NCI-H1436 treated with DMSO at 0.1 percent for 48 hours (cell line): Measurements from ENCODE around the gene TAF11L6.
"Not testable (repeated sequence)": the region's sequence is repeated elsewhere in the genome, so short reads cannot be mapped to it uniquely, and the experiment has no call there.

Experiments
- DNase-seq: peaks from one replicate; lab custom pipeline; 2025; lab: John Stamatoyannopoulos, UW

TAF11L6 gene

DNA sequence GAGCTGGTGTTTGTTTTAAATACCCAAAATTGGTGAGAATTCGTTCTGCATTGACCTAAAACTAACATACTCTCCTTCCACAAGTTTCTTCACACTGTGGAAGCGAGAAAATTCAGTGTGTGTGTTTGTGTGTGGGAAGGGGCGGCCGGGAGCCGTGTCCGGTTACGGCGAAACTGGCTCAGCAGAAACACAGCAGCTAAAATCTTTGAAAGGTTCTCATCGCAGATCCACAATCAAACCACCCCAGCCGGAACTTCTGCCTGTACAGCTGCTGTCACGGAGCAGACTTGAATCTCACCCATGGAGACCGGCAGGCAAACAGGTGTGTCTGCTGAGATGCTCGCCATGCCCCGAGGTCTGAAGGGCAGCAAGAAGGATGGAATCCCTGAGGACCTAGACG lies at the start of gene TAF11L6:
Gene TAF11L6 (plus strand): TSS at position 301 of the 400 bp plus-strand sequence.
- not testable (repeated sequence) for DNase-seq

DNA sequence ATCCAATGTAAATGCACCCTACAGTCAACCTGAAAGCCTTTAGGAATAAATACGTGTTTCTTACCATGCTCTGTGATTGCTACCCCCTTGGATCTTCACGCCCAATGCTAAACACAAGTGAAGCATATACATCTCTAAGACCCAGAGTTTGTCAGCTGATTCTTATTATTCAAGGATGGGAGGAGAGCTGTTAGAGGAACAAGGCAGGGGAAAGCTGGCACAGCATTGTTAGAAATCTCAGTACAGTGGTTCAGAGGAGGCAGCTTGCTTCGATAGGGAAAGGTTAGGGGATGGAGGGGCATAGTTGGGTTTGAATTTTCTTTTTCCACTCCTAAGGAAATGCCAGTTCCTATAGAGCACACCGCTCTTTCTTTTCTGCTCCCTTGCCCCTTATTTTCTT lies 47.1 kb upstream of the TAF11L6 start:
- DNase-seq = no peak

DNA sequence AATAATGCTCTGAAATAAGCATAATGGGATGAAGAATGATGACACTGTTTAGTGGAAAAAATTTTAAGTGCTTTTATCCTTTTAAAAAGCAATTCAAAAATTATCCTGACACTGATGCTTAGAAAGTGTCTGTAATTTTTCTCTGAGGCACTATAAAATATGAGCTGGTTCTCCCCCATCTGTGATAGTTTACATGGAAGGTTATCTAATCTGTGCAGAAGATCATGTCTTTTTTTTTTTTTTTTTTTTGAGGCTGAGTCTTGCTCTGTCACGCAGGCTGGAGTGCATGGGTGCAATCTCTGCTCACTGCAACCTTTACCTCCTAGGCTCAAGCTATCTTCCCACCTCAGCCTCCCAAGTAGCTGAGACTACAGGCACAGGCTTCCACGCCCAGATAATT lies 45.7 kb upstream of the TAF11L6 start:
- DNase-seq = no peak

DNA sequence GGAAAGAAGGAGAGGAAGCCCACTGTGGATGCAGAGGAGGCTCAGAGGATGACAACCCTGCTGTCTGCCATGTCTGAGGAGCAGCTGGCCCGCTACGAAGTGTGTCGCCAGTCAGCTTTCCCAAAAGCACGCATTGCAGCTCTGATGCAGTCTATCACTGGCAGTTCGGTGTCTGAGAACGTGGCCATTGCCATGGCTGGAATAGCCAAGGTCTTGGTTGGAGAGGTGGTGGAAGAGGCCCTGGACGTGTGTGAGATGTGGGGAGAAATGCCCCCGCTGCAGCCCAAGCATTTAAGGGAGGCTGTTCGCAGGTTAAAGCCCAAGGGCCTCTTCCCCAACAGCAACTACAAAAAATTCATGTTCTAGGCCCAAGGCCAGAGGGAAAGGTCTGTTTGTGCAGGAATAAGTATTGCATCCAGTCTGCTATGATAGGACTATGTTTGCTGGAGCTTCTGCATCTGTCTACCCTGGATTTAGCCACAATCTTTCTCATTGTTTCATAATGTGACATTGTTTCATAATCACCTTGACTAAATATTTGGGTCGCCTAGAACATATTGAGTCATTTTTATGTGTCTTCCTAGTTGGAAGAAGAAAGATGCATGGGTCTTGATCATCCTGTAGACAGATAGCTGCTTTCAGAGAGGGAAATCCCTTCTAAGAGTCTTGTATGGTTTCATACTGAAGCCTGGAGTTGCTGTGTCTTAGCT lies 41.9 kb upstream of the TAF11L6 start:
- not testable (repeated sequence) for DNase-seq

DNA sequence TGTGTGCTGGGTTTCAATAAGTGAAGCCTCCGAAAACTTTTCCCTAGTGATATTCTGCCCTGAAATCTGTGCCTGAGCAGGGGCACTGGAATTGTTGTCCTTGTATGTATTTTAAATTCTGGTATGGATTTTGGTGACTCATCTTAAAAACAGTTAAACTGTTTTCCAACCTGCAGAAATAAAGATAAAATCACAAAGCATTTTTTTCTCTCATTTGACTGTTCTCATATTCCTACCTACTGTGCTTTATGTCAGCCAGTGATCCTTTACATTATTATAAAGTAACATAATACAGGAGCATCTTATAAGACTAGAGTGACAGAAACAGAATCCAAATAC lies 41.3 kb upstream of the TAF11L6 start:
- no peak for DNase-seq

DNA sequence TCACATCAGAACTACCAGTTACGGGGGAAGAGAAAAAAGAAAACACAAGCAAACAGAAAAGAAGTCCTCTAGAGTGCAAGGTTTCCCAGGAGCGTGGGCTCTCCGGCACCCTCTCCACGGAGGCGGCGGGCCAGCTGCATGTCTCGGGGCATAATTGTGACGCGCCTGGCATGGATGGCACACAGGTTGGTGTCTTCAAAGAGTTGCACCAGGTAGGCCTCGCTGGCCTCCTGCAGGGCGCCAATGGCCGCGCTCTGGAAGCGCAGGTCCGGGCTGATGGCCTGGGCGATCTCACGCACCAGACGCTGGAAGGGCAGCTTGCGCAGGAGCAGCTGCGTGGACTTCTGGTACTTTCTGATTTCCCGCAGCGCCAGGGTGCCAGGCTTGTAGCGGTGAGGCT lies 37.2 kb upstream of the TAF11L6 start:
- not testable (repeated sequence) for DNase-seq

DNA sequence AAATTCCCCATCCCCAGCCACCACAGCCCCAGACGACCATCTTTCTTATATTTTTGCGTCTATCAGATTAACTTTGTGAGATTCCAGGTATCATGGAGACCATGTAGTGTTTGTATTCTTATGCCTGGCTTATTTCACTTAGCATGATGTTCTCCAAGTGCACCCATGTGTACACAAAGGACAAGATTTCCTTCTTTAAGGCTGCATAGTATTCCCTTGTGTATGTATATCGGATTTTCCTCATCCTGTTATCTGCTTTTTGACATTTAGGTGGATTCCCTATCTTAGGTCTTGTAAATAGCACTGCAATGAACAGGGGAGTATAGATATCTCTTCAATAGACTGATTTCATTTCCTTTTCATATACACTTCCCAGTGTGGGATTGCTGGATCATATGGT lies 35.7 kb upstream of the TAF11L6 start:
- no peak for DNase-seq

DNA sequence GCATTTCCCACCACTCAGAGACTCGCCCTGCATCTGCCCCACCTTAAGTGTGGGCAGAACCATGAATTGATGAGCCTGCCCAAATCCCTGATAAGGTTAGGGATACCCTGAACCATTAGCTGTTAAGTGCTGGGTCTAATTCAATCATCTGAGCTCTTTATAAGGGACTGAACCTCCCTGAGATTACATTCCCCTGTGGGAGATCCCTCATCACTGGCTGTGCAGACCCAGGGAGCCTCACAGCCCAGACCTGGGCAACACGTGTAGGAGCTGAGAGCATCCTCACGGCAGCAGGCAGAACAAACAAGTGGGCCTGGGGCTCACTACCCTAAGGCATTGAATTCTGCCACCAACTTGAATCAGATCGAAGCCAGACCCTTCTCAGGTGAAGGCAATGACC lies 31.0 kb upstream of the TAF11L6 start:
- DNase-seq = no peak

DNA sequence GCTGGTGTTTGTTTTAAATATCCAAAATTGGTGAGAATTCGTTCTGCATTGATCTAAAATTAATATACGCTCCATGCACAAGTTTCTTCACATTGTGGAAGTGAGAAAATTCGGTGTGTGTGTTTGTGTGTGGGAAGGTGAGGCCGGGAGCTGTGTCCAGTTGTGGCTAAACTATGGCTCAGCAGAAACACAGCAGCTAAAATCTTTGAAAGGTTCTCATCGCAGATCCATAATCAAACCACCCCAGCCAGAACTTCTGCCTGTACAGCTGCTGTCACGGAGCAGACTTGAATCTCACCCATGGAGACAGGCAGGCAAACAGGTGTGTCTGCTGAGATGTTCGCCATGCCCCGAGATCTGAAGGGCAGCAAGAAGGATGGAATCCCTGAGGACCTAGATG lies 30.5 kb upstream of the TAF11L6 start, which contains the start of gene TAF11L2:
Gene TAF11L2 (plus strand): TSS at position 301 of the 400 bp plus-strand sequence.
- DNase-seq = not testable (repeated sequence)

DNA sequence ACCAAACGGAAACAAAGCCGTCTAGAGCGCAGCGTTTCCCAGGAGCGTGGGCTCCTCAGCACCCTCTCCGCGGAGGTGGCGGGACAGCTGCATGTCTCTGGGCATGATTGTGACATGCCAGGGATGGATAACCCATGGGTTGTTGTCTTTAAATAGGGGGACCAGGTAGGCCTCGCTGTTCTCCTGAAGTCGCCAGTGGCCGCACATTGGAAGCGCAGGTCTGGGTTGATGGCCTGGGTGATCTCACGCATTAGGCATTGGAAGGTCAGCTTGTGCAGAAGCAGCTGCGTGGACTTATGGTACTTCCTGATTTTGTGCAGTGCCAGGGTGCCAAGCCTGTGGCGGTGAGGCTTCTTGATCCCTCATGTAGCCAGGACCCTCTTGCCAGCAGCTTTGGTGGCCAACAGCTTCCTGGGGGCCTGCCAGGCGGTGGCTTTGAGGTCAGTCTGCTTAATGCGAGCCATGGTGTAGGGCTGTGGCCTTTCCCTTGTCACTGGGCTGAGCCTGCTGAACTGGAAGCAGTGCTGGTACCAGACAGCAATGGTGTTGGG lies 16.6 kb upstream of the TAF11L6 start:
- DNase-seq = no peak

DNA sequence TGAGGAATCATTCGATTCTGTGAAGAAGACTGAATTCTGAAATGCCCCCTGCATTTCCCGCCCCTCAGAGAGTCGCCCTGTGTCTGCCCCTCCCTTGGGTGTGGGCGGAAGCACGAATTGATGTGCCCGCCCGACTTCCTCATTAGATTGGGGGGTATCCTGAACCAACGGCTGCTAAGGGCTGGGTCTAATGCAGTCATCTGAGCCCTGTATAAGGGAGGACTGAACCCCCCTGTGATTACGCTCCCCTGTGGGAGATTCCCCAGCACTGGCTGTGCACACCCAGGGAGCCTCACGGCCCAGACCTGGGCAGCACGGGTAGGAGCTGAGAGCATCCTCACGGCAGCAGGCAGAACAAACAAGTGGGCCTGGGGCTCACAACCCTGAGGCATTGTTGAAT lies 10.9 kb upstream of the TAF11L6 start:
- DNase-seq = not testable (repeated sequence)

DNA sequence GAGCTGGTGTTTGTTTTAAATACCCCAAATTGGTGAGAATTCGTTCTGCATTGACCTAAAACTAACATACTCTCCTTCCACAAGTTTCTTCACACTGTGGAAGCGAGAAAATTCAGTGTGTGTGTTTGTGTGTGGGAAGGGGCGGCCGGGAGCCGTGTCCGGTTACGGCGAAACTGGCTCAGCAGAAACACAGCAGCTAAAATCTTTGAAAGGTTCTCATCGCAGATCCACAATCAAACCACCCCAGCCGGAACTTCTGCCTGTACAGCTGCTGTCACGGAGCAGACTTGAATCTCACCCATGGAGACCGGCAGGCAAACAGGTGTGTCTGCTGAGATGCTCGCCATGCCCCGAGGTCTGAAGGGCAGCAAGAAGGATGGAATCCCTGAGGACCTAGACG lies 10.4 kb upstream of the TAF11L6 start, which contains the start of gene TAF11L3:
Gene TAF11L3 (plus strand): TSS at position 301 of the 400 bp plus-strand sequence.
- DNase-seq = not testable (repeated sequence)

DNA sequence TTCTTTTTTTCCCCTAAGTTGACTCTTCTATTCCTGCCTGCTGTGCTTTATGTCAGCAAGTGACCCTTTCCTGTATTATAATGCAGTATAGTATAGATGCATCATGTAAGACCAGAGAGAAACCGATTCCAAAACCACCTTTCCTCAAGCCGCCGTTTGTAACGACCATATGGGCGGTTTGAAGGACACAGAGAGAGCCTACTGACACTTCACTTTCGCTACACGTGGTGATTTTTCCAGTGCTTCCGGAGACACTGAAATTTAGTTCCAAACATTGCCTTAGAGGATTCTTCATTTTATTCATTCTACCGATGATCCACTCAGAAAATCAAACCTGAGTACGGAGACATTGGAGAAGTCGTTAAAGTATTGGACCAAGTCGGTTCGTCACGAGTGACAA lies 9.0 kb upstream of the TAF11L6 start:
- DNase-seq = not testable (repeated sequence)

DNA sequence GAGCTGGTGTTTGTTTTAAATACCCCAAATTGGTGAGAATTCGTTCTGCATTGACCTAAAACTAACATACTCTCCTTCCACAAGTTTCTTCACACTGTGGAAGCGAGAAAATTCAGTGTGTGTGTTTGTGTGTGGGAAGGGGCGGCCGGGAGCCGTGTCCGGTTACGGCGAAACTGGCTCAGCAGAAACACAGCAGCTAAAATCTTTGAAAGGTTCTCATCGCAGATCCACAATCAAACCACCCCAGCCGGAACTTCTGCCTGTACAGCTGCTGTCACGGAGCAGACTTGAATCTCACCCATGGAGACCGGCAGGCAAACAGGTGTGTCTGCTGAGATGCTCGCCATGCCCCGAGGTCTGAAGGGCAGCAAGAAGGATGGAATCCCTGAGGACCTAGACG lies 7.0 kb upstream of the TAF11L6 start, which contains the start of gene TAF11L4:
Gene TAF11L4 (plus strand): TSS at position 301 of the 400 bp plus-strand sequence.
- DNase-seq = not testable (repeated sequence)

DNA sequence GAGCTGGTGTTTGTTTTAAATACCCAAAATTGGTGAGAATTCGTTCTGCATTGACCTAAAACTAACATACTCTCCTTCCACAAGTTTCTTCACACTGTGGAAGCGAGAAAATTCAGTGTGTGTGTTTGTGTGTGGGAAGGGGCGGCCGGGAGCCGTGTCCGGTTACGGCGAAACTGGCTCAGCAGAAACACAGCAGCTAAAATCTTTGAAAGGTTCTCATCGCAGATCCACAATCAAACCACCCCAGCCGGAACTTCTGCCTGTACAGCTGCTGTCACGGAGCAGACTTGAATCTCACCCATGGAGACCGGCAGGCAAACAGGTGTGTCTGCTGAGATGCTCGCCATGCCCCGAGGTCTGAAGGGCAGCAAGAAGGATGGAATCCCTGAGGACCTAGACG lies 3.5 kb upstream of the TAF11L6 start, which contains the start of gene TAF11L5:
Gene TAF11L5 (plus strand): TSS at position 301 of the 400 bp plus-strand sequence.
- DNase-seq = not testable (repeated sequence)

DNA sequence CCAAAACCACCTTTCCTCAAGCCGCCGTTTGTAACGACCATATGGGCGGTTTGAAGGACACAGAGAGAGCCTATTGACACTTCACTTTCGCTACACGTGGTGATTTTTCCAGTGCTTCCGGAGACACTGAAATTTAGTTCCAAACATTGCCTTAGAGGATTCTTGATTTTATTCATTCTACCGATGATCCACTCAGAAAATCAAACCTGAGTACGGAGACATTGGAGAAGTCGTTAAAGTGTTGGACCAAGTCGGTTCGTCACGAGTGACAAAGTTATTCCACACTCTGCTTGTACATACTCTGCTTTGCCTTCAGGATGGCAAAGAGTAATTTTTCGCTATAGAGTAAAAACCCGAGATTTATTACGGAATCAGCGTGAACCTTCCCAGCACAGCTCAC lies 2.0 kb upstream of the TAF11L6 start:
- not testable (repeated sequence) for DNase-seq
